Common myeloid progenitor, CD34-positive (primary cell): ENCODE results near the gene DACH1.

ENCODE experiments used
- CTCF ChIA-PET: fragments of 350-600 bp; sonication (Branson Sonifier 250); formaldehyde crosslinking; loops from one replicate; lab custom pipeline; 2021; ENCODE audit warnings: antibody characterized with exemption; lab: Charles Lee
- POLR2A ChIA-PET: fragments of 350-600 bp; sonication (Branson Sonifier 250); formaldehyde crosslinking; loops from one replicate; lab custom pipeline; 2021; ENCODE audit warnings: antibody characterized with exemption; lab: Charles Lee
- DNase-seq, 3 donors: peaks; one replicate each; pipeline versions ENCODE4 v3.0.0 to v3.0.0-alpha.2; 2013
- H3K27ac ChIP-seq, 2 experiments: 1 replicate in 1 of 2; 2 replicates in 1 of 2; pipeline ENCODE4 v1.7.0; 2013; ENCODE audit warnings: inconsistent platforms in 2 of 2, low read length in 2 of 2, mild to moderate bottlenecking in 2 of 2, low read depth in 1 of 2, moderate library complexity in 1 of 2; ENCODE audit not compliant: severe bottlenecking in 2 of 2, insufficient read depth in 1 of 2, poor library complexity in 1 of 2
- H3K27me3 ChIP-seq, 5 experiments: replicated peaks in 2 of 5; 1 replicate in 3 of 5; 2 replicates in 2 of 5; pipeline versions ENCODE4 v1.6.1 to v1.7.0; 2013; ENCODE audit warnings: low read length in 4 of 5, mild to moderate bottlenecking in 2 of 5, moderate library complexity in 2 of 5, inconsistent platforms in 1 of 5; ENCODE audit not compliant: insufficient read depth in 5 of 5, control insufficient read depth in 4 of 5
- H3K36me3 ChIP-seq, 4 experiments: 1 replicate in 2 of 4; 2 replicates in 2 of 4; pipeline versions ENCODE4 v1.6.1 to v1.7.0; 2013; ENCODE audit warnings: low read length in 3 of 4, control low read depth in 1 of 4, mild to moderate bottlenecking in 1 of 4; ENCODE audit not compliant: control insufficient read depth in 4 of 4, insufficient read depth in 4 of 4
- H3K4me1 ChIP-seq, 4 experiments: 1 replicate in 3 of 4; 2 replicates in 1 of 4; pipeline versions ENCODE4 v1.6.1 to v1.7.1; 2013; ENCODE audit warnings: low read length in 3 of 4, mild to moderate bottlenecking in 3 of 4, control low read depth in 1 of 4, inconsistent platforms in 1 of 4, moderate library complexity in 1 of 4; ENCODE audit not compliant: control insufficient read depth in 4 of 4, insufficient read depth in 4 of 4; ENCODE audit errors: control extremely low read depth in 1 of 4
- H3K4me3 ChIP-seq, 7 experiments: 1 replicate in 4 of 7; 2 replicates in 3 of 7; pipeline versions ENCODE4 v1.5.1 to v1.7.0; 2013; ENCODE audit warnings: mild to moderate bottlenecking in 7 of 7, low read length in 6 of 7, moderate library complexity in 6 of 7, inconsistent platforms in 2 of 7, low read depth in 2 of 7, control low read depth in 1 of 7; ENCODE audit not compliant: insufficient read depth in 4 of 7, control insufficient read depth in 1 of 7; ENCODE audit errors: extremely low read depth in 1 of 7
- H3K9me3 ChIP-seq, 5 experiments: 1 replicate in 4 of 5; 2 replicates in 1 of 5; pipeline versions ENCODE4 v1.6.1 to v1.7.1; 2013; ENCODE audit warnings: low read length in 4 of 5, mild to moderate bottlenecking in 2 of 5, inconsistent platforms in 1 of 5, low read depth in 1 of 5, moderate library complexity in 1 of 5; ENCODE audit not compliant: control insufficient read depth in 4 of 5, insufficient read depth in 2 of 5; ENCODE audit errors: control extremely low read depth in 1 of 5
- WGBS: methylation state at CpG from one replicate; pipeline ENCODE4 v1.1.5; 2013; ENCODE audit not compliant: insufficient coverage; 5-methylcytosine and 5-hydroxymethylcytosine counted together

Gene DACH1

DNA sequence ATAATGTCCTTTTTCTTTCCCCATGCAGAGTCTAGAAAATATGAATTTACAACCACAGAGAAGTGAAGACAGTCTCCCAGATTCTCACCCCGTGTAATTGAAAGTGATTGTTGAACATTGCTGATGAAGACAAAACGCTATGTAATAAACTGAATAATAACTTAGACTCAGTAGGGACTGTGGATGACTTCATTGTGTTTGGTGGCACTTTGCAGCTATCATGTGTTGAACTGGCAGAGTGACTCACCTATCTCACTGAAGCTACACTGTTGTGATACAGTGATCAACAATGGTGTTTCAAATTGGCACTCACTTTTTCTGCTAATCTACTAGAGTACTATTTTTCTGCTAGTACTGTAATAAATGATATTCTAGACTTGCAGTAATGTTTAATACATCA, 261.3 kb downstream of the DACH1 start:
- Histone ChIP-seq H3K4me3 (no peak overlapping the region), H3K9me3 (no peaks in the 10 kb centered on the region), H3K36me3 (peaks cover 0 to 3% (median 0%) of the 10 kb centered on the region in 4 experiments), H3K27me3 (no peaks in the 10 kb centered on the region), H3K4me1 (peaks cover 2 to 33% (median 6%) of the 10 kb centered on the region in 4 experiments), H3K27ac (no peak overlapping the region)
- ChIA-PET POLR2A (no interaction called here), CTCF (no interaction called here)
- WGBS, result no CpG with 5 or more reads among the region's 2 CpGs
- DNase-seq, result peak in 1 of 3 donors; percentile 44

DNA sequence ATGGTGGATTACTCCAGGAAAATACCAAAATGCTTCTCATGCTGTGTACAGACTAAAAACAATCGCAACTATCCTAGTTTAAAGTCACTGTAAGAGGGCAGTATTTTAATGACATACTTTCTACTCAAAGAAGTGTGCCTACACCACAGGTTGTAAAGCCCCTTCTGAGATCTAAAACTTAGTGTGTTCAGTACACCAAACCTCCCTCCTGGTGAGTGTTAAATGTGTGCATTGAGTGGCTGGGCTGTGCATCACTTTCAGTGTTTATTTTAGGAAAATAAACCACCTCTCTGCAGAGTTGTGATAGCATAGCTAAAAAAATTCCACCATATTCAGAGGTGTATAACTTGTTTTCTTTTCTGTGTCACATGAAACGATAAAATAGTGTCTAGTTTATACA, 263.7 kb downstream of the DACH1 start:
- 100% methylated on average over 1 of the region's 2 CpGs for WGBS
- H3K36me3 ChIP-seq, result peaks cover 0 to 3% (median 0%) of the 10 kb centered on the region in 4 experiments
- no peaks in the 10 kb centered on the region for H3K27me3 ChIP-seq
- ChIA-PET CTCF (no interaction called here), POLR2A (no interaction called here)
- no peak overlapping the region for H3K27ac ChIP-seq
- H3K4me3 ChIP-seq, result no peak overlapping the region
- no peaks in the 10 kb centered on the region for H3K9me3 ChIP-seq
- no peak for DNase-seq
- peaks cover 0 to 15% (median 1%) of the 10 kb centered on the region in 4 experiments for H3K4me1 ChIP-seq

DNA sequence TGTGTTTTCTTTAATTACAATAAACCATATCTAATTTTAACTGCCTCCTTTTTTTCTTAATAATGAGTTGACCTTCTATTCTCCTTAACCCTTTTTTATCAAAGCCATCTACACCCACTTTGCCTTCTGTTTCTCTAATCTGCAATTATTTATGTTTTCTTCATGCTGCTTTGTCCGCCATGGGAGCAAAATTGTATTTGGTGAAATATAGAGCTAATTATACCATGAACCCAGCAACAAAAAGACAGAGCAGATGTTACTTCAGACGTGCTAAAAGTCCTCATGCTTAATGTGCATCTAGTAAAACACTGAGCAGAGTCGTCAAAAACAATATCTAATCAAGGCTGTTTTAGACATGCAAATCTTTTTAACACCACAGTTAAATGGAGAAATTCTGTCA, 264.7 kb downstream of the DACH1 start:
- no peaks in the 10 kb centered on the region for H3K27me3 ChIP-seq
- POLR2A ChIA-PET, result no interaction called here
- H3K36me3 ChIP-seq, result peaks cover 0 to 3% (median 0%) of the 10 kb centered on the region in 4 experiments
- peaks cover 0 to 11% (median 0%) of the 10 kb centered on the region in 4 experiments for H3K4me1 ChIP-seq
- 90% methylated on average over 1 of the region's 3 CpGs for WGBS
- H3K9me3 ChIP-seq, result no peaks in the 10 kb centered on the region
- DNase-seq, result no peak
- CTCF ChIA-PET, result no interaction called here
- H3K27ac ChIP-seq, result no peak overlapping the region
- no peak overlapping the region for H3K4me3 ChIP-seq

DNA sequence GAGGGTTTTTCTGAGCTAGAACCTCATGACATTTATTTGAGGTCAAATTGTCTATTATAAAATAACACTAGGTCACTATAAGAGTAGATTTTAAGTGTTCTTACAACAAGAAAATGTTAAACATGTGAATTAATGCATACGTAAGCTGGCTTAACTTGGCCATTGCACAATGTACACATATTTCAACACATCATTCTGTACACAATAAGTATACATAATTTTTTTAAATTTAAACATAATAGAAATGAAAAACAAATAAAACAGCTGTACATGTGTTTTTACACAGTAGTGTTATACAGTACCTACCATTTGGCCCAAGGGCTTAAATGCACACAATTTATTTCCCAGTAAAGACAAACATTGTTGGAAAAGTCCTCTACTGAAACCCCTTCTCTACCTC, 269.9 kb downstream of the DACH1 start:
- Histone ChIP-seq H3K27me3 (no peaks in the 10 kb centered on the region), H3K9me3 (no peaks in the 10 kb centered on the region), H3K27ac (no peak overlapping the region), H3K4me1 (no peaks in the 10 kb centered on the region), H3K36me3 (peaks cover 0 to 3% (median 0%) of the 10 kb centered on the region in 4 experiments), H3K4me3 (no peak overlapping the region)
- POLR2A ChIA-PET, result no interaction called here
- no peak for DNase-seq
- CTCF ChIA-PET, result interaction anchor here (1.3 kb wide), 1 partner anchor 21 kb away, joined by 3 read pairs; no protein-coding TSS in a partner anchor
- WGBS, result no CpG with 5 or more reads among the region's 1 CpG

DNA sequence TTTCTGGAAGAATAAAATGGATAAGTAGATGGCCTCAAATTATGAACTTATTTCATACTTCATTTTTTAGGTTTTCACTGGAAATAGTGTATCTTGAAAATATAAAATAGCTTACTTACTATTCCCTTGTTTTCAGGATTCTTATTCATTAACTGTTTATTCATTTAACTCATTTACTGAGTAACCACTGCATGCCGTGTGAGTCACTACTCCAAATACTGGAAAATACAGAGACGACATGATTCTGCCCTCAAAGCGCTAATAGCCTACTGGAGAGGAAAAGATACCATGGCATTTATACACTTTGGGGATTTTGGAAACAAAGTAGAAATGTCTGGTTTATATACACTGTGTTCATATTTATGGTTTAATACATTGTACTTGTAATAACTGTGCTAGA, 270.9 kb downstream of the DACH1 start:
- no peak overlapping the region for H3K4me3 ChIP-seq
- DNase-seq, result no peak
- 100% methylated on average over 2 of the region's 3 CpGs for WGBS
- H3K4me1 ChIP-seq, result no peaks in the 10 kb centered on the region
- H3K9me3 ChIP-seq, result no peaks in the 10 kb centered on the region
- H3K27me3 ChIP-seq, result no peaks in the 10 kb centered on the region
- ChIA-PET CTCF (interaction anchor here (1.3 kb wide), 1 partner anchor 20 kb away, joined by 3 read pairs; no protein-coding TSS in a partner anchor), POLR2A (no interaction called here)
- peaks cover 0 to 3% (median 0%) of the 10 kb centered on the region in 4 experiments for H3K36me3 ChIP-seq
- H3K27ac ChIP-seq, result no peak overlapping the region

DNA sequence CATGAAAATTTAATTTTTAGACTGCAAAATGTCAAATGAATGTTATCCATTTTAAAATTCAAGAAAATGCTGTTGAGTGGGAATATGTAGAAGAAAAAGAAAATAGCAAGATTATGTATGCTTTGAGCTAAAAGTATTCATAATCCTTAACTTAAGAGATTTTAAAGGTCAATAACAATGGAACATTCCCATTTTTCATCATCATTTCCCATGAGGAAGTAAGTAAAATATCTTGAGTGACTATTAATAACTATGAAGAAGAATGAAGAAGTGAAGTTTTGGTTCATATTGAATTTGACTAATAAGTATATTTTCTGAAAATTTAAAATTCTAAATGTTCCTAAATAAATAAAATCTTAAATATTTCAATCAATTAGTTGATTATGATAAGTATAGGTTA, 273.4 kb downstream of the DACH1 start:
- ChIA-PET CTCF (no interaction called here), POLR2A (no interaction called here)
- no peak for DNase-seq
- H3K36me3 ChIP-seq, result peaks cover 0 to 3% (median 0%) of the 10 kb centered on the region in 4 experiments
- H3K4me1 ChIP-seq, result no peaks in the 10 kb centered on the region
- no peaks in the 10 kb centered on the region for H3K27me3 ChIP-seq
- H3K9me3 ChIP-seq, result no peaks in the 10 kb centered on the region
- H3K27ac ChIP-seq, result no peak overlapping the region
- no peak overlapping the region for H3K4me3 ChIP-seq

DNA sequence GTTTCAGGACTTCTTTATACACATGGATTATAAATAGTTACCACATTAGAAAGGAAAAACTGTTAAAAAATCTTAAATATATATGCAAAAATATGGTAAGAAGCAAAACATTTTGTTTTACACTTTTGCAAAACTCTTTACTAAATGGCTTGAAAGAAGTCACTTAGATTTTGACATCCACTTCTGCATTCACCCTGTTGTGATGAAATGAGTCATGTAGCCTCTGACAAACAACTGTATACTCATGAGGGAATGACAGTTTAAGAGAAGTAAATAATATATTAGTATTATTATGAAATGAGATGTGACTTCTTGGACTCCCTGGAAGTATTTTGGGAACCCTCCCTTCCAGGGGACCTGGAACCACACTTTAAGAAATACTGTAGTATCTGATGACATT, 275.6 kb downstream of the DACH1 start:
- H3K36me3 ChIP-seq, result peaks cover 0 to 3% (median 0%) of the 10 kb centered on the region in 4 experiments
- no peak overlapping the region for H3K4me3 ChIP-seq
- no peaks in the 10 kb centered on the region for H3K9me3 ChIP-seq
- H3K27ac ChIP-seq, result no peak overlapping the region
- ChIA-PET POLR2A (no interaction called here), CTCF (no interaction called here)
- DNase-seq, result peak in 2 of 3 donors; percentile 54 to 64
- H3K27me3 ChIP-seq, result no peaks in the 10 kb centered on the region
- no peaks in the 10 kb centered on the region for H3K4me1 ChIP-seq
